GM12878 (cell line): ENCODE measurements around the gene ELAVL2. TPM values are rescaled to one million over a fixed set of nuclear protein-coding genes. Genes with fewer than 3 reads are reported as not detected.

ENCODE experiments used
- ATAC-seq: fragments of 200-7000 bp; cut with Tn5 transposase; 3 replicates; pipeline ENCODE4 v1.9.1; 2020; ENCODE audit warnings: mild to moderate bottlenecking, moderate library complexity
- BruUV-seq: library from RNA; stranded (reverse); fragments of 400-500 nt; replicated peaks from 2 replicates; lab custom pipeline; 2021; lab: Mats Ljungman, UMichigan
- CTCF ChIA-PET: fragments of 300-600 bp; sonication (Branson Sonifier 250); formaldehyde crosslinking; extraction: SDS; loops from one replicate; lab custom pipeline; 2021; ENCODE audit warnings: inconsistent platforms; lab: Yijun Ruan, JAX
- POLR2A ChIA-PET: fragments of 350-600 bp; formaldehyde crosslinking; extraction: SDS; loops from one replicate; lab custom pipeline; 2021; ENCODE audit warnings: inconsistent platforms; lab: Charles Lee
- RAD21 ChIA-PET: fragments of 300-600 bp; sonication (Branson Sonifier 250); formaldehyde crosslinking; loops from one replicate; lab custom pipeline; 2023; ENCODE audit warnings: antibody characterized with exemption; ENCODE audit not compliant: unreplicated experiment; lab: Charles Lee
- SMC1A ChIA-PET: fragments of 300-600 bp; sonication (Branson Sonifier 250); formaldehyde crosslinking; loops from one replicate; lab custom pipeline; 2023; ENCODE audit not compliant: unreplicated experiment, uncharacterized antibody; lab: Charles Lee
- DNase-seq: peaks from one replicate; pipeline ENCODE4 v3.0.0-alpha.2; 2011; ENCODE audit warnings: low read depth, low spot score
- FAIRE-seq: peaks from 3 replicates; lab custom pipeline; 2011; peaks lifted over from hg19 to GRCh38; lab: Jason Lieb, UNC
- H2AFZ ChIP-seq: 2 replicates; pipeline ENCODE4 v1.6.0; 2011; ENCODE audit warnings: low read depth, low read length, control low read depth; ENCODE audit not compliant: control insufficient read depth
- H3K27ac ChIP-seq: 2 replicates; pipeline ENCODE4 v1.5.1; 2011; ENCODE audit warnings: control low read depth; ENCODE audit not compliant: control insufficient read depth, insufficient read depth
- H3K27me3 ChIP-seq, 2 experiments: replicated peaks in 1 of 2; 2 replicates each; pipeline versions ENCODE4 v1.6.0 to v1.6.1; 2011; ENCODE audit warnings: low read length in 1 of 2; ENCODE audit not compliant: control insufficient read depth in 2 of 2, insufficient read depth in 2 of 2
- H3K36me3 ChIP-seq, 2 experiments: 2 replicates each; pipeline ENCODE4 v1.5.1; 2011; ENCODE audit warnings: low read length in 1 of 2; ENCODE audit not compliant: control insufficient read depth in 2 of 2, insufficient read depth in 2 of 2
- H3K4me1 ChIP-seq: 2 replicates; pipeline ENCODE4 v1.6.1; 2011; ENCODE audit warnings: mild to moderate bottlenecking, low read length, moderate library complexity, mixed read lengths; ENCODE audit not compliant: control insufficient read depth, insufficient read depth
- H3K4me2 ChIP-seq: 2 replicates; pipeline ENCODE4 v1.6.0; 2011; ENCODE audit warnings: control low read depth; ENCODE audit not compliant: control insufficient read depth, insufficient read depth
- H3K4me3 ChIP-seq: fragments of 200-600 bp; sonication (generic); 2 replicates; pipeline ENCODE4 v1.5.1; 2016
- H3K79me2 ChIP-seq: 2 replicates; pipeline ENCODE4 v1.6.0; 2011; ENCODE audit warnings: low read length; ENCODE audit not compliant: control insufficient read depth, insufficient read depth
- H3K9ac ChIP-seq: 2 replicates; pipeline ENCODE4 v1.8.0; 2011; ENCODE audit warnings: low read length, control low read depth, mixed read lengths; ENCODE audit not compliant: control insufficient read depth, insufficient read depth
- H3K9me3 ChIP-seq: replicated peaks from 3 replicates; pipeline ENCODE4 v1.5.1; 2011; ENCODE audit warnings: mild to moderate bottlenecking, low read length; ENCODE audit not compliant: control insufficient read depth, insufficient read depth
- H4K20me1 ChIP-seq: 2 replicates; pipeline ENCODE4 v1.6.0; 2011; ENCODE audit not compliant: control insufficient read depth, insufficient read depth
- CBX5 ChIP-seq: sonication (generic); IDR thresholded peaks from 2 replicates; pipeline ENCODE4 v1.6.1; 2016; ENCODE audit warnings: low read depth, moderate library complexity, mild to moderate bottlenecking, inconsistent platforms
- CHD2 ChIP-seq: IDR thresholded peaks from 2 replicates; pipeline ENCODE4 v1.6.1; 2011; ENCODE audit warnings: low read depth, low read length, improper control_type of control experiment, borderline replicate concordance
- FOS ChIP-seq: IDR thresholded peaks from 3 replicates; pipeline ENCODE4 v1.6.1; 2011; ENCODE audit warnings: borderline replicate concordance; ENCODE audit not compliant: insufficient read length; ENCODE audit errors: extremely low read depth
- JUND ChIP-seq: IDR thresholded peaks from 2 replicates; pipeline ENCODE4 v1.6.1; 2012; ENCODE audit warnings: low read depth, mild to moderate bottlenecking, low read length, improper control_type of control experiment, moderate library complexity
- KLF5 ChIP-seq: fragments of 450-650 bp; IDR thresholded peaks from 2 replicates; pipeline ENCODE4 v1.6.1; 2014; ENCODE audit warnings: mild to moderate bottlenecking; ENCODE audit not compliant: partially characterized antibody
- NFIC ChIP-seq: IDR thresholded peaks from 2 replicates; pipeline ENCODE4 v1.6.1; 2012; ENCODE audit warnings: low read depth, mild to moderate bottlenecking, inconsistent platforms, low read length, moderate library complexity
- POLR2AphosphoS2 ChIP-seq: IDR thresholded peaks from 2 replicates; pipeline ENCODE4 v1.6.1; 2011; ENCODE audit warnings: low read depth, mild to moderate bottlenecking, low read length, improper control_type of control experiment, moderate library complexity
- SMAD1 ChIP-seq: fragments of 450-650 bp; IDR thresholded peaks from 2 replicates; pipeline ENCODE4 v1.6.1; 2018; ENCODE audit warnings: mild to moderate bottlenecking, low read depth; ENCODE audit not compliant: partially characterized antibody
- TCF12 ChIP-seq: IDR thresholded peaks from 2 replicates; pipeline ENCODE4 v1.6.1; 2011; ENCODE audit warnings: low read depth, mild to moderate bottlenecking, low read length
- YBX1 ChIP-seq: fragments of 450-650 bp; IDR thresholded peaks from 2 replicates; pipeline ENCODE4 v1.6.1; 2016; ENCODE audit warnings: antibody characterized with exemption
- ZNF207 ChIP-seq: fragments of 450-650 bp; IDR thresholded peaks from 2 replicates; pipeline ENCODE4 v1.6.1; 2014; ENCODE audit warnings: antibody characterized with exemption, mild to moderate bottlenecking, borderline replicate concordance
- WGBS: methylation state at CpG from one replicate; pipeline ENCODE4 v1.1.6; 2016; ENCODE audit warnings: low lambda C conversion rate; ENCODE audit not compliant: insufficient replicate concordance, insufficient coverage; ENCODE audit errors: missing lambda C conversion rate; 5-methylcytosine and 5-hydroxymethylcytosine counted together
- in situ Hi-C: fragments of 300-500 bp; cut with MboI; formaldehyde crosslinking; loops from 9 replicates; pipeline ENCODE4 v1.14.3; 2018; ENCODE audit warnings: mixed read lengths
- intact Hi-C: fragments of 100-400 bp; cut with micrococcal nuclease; formaldehyde crosslinking; loops from one replicate; pipeline ENCODE4 v1.14.2; 2022; ENCODE audit not compliant: unreplicated experiment
- polyA plus RNA-seq, 11 experiments: library from polyadenylated mRNA; depleted of rRNA in 4 of 11; unstranded in 6 of 11; stranded (reverse) in 5 of 11; fragments of >200 nt; fragmentation: Nextera tagmentation in 4 of 11; fragmentation: Illumina TruSeq in 1 of 11; extraction: Ambion mirVana in 4 of 11; extraction: Trizol in 1 of 11; gene quantifications; 1 replicate in 1 of 11; 2 replicates in 10 of 11; pipeline versions ENCODE4 v1.2.1 to v1.2.3, GENCODE V29; 2011 to 2016; ENCODE audit warnings: inconsistent platforms in 2 of 11, missing spikeins in 2 of 11, low read depth in 1 of 11
- total RNA-seq, 4 experiments: library from RNA; depleted of rRNA in 3 of 4; stranded (reverse); fragments of >200 nt in 3 of 4; fragmentation: Illumina TruSeq in 1 of 4; extraction: Trizol in 1 of 4; gene quantifications; 2 replicates each; pipeline versions ENCODE4 v1.2.1 to v1.2.3, GENCODE V29; 2013 to 2021
- TF ChIP-seq, protein P1 (sequence below): fragments of 450-650 bp; IDR thresholded peaks from 2 replicates; pipeline ENCODE4 v1.6.1; 2018; ENCODE audit warnings: mild to moderate bottlenecking, low read depth, moderate library complexity; ENCODE audit not compliant: partially characterized antibody
- TF ChIP-seq, protein P2 (sequence below): IDR thresholded peaks from 2 replicates; pipeline ENCODE4 v1.6.1; 2012; ENCODE audit warnings: low read length, inconsistent platforms

The ELAVL2 gene
- total and polyA plus RNA-seq, 10 of the 15 experiments (the other 5 are each of a cell fraction or from before 2014, with no cell fraction given), result 0.24 to 2.6 (median 0.76) TPM

DNA sequence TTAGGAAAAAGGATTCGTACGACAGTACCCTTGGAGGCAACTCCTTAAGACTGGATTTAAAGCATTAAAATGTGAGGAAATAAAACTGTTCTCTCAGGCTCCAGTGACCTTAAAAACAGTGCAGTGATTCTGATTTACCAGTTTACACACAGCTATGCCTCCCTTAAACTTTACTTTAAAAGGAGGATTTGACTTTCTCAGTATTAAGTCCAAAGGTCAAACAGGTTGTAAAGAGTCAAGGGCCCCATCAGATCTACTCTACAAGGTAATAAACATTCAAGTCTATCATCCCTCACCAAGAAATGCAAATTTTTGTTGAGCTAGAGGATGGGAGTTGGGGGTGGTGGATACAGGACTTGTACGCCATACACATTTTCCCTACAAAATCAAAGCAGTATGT is 75.2 kb downstream of the ELAVL2 start:
- intact Hi-C loops, result no loop called here
- Histone ChIP-seq H4K20me1 (no peaks in the 10 kb centered on the region), H3K4me3 (no peak overlapping the region), H3K9ac (no peak overlapping the region), H3K27me3 (no peaks in the 10 kb centered on the region), H3K4me2 (no peak overlapping the region), H3K9me3 (no peaks in the 10 kb centered on the region), H3K79me2 (no peaks in the 10 kb centered on the region), H2AFZ (no peak overlapping the region), H3K27ac (no peak overlapping the region), H3K36me3 (no peaks in the 10 kb centered on the region), H3K4me1 (no peaks in the 10 kb centered on the region)
- 48% methylated on average over 3 of the region's 3 CpGs for WGBS
- no peak for DNase-seq
- FAIRE-seq, result no peak
- no peak for TF ChIP-seq NFIC
- TF ChIP-seq CBX5, result no peak
- TF ChIP-seq ZNF207, result no peak
- TF ChIP-seq POLR2AphosphoS2, result no peak
- TF ChIP-seq, protein P1, sequence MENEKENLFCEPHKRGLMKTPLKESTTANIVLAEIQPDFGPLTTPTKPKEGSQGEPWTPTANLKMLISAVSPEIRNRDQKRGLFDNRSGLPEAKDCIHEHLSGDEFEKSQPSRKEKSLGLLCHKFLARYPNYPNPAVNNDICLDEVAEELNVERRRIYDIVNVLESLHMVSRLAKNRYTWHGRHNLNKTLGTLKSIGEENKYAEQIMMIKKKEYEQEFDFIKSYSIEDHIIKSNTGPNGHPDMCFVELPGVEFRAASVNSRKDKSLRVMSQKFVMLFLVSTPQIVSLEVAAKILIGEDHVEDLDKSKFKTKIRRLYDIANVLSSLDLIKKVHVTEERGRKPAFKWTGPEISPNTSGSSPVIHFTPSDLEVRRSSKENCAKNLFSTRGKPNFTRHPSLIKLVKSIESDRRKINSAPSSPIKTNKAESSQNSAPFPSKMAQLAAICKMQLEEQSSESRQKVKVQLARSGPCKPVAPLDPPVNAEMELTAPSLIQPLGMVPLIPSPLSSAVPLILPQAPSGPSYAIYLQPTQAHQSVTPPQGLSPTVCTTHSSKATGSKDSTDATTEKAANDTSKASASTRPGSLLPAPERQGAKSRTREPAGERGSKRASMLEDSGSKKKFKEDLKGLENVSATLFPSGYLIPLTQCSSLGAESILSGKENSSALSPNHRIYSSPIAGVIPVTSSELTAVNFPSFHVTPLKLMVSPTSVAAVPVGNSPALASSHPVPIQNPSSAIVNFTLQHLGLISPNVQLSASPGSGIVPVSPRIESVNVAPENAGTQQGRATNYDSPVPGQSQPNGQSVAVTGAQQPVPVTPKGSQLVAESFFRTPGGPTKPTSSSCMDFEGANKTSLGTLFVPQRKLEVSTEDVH, result no peak
- no peak for TF ChIP-seq CHD2
- no peak for TF ChIP-seq KLF5
- TF ChIP-seq FOS, result no peak
- TF ChIP-seq TCF12, result no peak
- no peak for TF ChIP-seq YBX1
- no peak for TF ChIP-seq JUND
- TF ChIP-seq, protein P2, sequence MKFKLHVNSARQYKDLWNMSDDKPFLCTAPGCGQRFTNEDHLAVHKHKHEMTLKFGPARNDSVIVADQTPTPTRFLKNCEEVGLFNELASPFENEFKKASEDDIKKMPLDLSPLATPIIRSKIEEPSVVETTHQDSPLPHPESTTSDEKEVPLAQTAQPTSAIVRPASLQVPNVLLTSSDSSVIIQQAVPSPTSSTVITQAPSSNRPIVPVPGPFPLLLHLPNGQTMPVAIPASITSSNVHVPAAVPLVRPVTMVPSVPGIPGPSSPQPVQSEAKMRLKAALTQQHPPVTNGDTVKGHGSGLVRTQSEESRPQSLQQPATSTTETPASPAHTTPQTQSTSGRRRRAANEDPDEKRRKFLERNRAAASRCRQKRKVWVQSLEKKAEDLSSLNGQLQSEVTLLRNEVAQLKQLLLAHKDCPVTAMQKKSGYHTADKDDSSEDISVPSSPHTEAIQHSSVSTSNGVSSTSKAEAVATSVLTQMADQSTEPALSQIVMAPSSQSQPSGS, result no peak
- no peak for TF ChIP-seq SMAD1
- RAD21 ChIA-PET, result interaction anchor here (0.8 to 1.9 kb wide), 7 partner anchors 13 to 94 kb away, joined by 3 to 12 read pairs (median 4); no protein-coding TSS in a partner anchor
- in situ Hi-C loops, result no loop called here
- SMC1A ChIA-PET, result interaction anchor here (0.6 to 4.4 kb wide), 20 partner anchors 10 to 1740 kb away, joined by 3 to 20 read pairs (median 4); partner anchors contain the start of gene ELAVL2
- ATAC-seq, result peak; percentile 41
- POLR2A ChIA-PET, result interaction anchor here (1.1 kb wide), 1 partner anchor 35 kb away, joined by 3 read pairs; no protein-coding TSS in a partner anchor
- CTCF ChIA-PET, result interaction anchor here (0.8 to 1.4 kb wide), 4 partner anchors 13 to 41 kb away, joined by 4 to 5 read pairs (median 4); no protein-coding TSS in a partner anchor
- no TSS peak for BruUV-seq
